DLD1 (cell line): ENCODE measurements around the gene TCTN1.
"Not testable (repeated sequence)": the region's sequence is repeated elsewhere in the genome, so short reads cannot be mapped to it uniquely, and the experiment has no call there.

Experiments
- in situ Hi-C: cut with HindIII; loops from 2 replicates; pipeline ENCODE4 v1.10.0; 2017; ENCODE audit warnings: low sequenced_read_pairs

Gene TCTN1

GRCh38 chr12:110636516-110636915 is 22.6 kb downstream of the TCTN1 start:
- in situ Hi-C loops = no loop called here

GRCh38 chr12:110637869-110638441 is 24.0 kb downstream of the TCTN1 start:
- in situ Hi-C loops = no loop called here

GRCh38 chr12:110638796-110639195 is 24.9 kb downstream of the TCTN1 start:
- in situ Hi-C loops = no loop called here

GRCh38 chr12:110639336-110640141 is 25.6 kb downstream of the TCTN1 start:
- in situ Hi-C loops = no loop called here

GRCh38 chr12:110640275-110641025 is 26.5 kb downstream of the TCTN1 start:
- in situ Hi-C loops = no loop called here

GRCh38 chr12:110641521-110641920 is 27.6 kb downstream of the TCTN1 start:
- in situ Hi-C loops = no loop called here

GRCh38 chr12:110647631-110648040 is 33.7 kb downstream of the TCTN1 start:
- in situ Hi-C loops = no loop called here

GRCh38 chr12:110649341-110649847 is 35.5 kb downstream of the TCTN1 start:
- in situ Hi-C loops = no loop called here

GRCh38 chr12:110654238-110654637 is 40.3 kb downstream of the TCTN1 start:
- in situ Hi-C loops = not testable (repeated sequence)

- in situ Hi-C loops = no loop called here
Observed at GRCh38 chr12:110656071-110656655, 42.2 kb downstream of the TCTN1 start.

- in situ Hi-C loops = no loop called here
Observed at GRCh38 chr12:110657747-110658146, 43.8 kb downstream of the TCTN1 start.

GRCh38 chr12:110658242-110658641 is 44.3 kb downstream of the TCTN1 start:
- in situ Hi-C loops = no loop called here

- in situ Hi-C loops = no loop called here
Observed at GRCh38 chr12:110658878-110659277, 44.9 kb downstream of the TCTN1 start.

GRCh38 chr12:110661337-110661972 is 47.5 kb downstream of the TCTN1 start:
- in situ Hi-C loops = no loop called here

- in situ Hi-C loops = no loop called here
Observed at GRCh38 chr12:110666892-110667291, 53.0 kb downstream of the TCTN1 start.

- in situ Hi-C loops = no loop called here
Observed at GRCh38 chr12:110667671-110668070, 53.7 kb downstream of the TCTN1 start.

GRCh38 chr12:110668480-110669192 is 54.7 kb downstream of the TCTN1 start:
- in situ Hi-C loops = no loop called here

- in situ Hi-C loops = no loop called here
Observed at GRCh38 chr12:110669193-110669502, 55.2 kb downstream of the TCTN1 start.

GRCh38 chr12:110670161-110670701 is 56.3 kb downstream of the TCTN1 start:
- in situ Hi-C loops = no loop called here

- in situ Hi-C loops = no loop called here
Observed at GRCh38 chr12:110676171-110676570, 62.2 kb downstream of the TCTN1 start.
